Daoy (cell line): Measurements from ENCODE around the gene MRPL55. TPM values are rescaled to one million over a fixed set of nuclear protein-coding genes. Genes with fewer than 3 reads are reported as not detected.

Source experiments
- DNase-seq: peaks from one replicate; pipeline ENCODE4 v3.0.0-alpha.2; 2015; ENCODE audit warnings: low read depth
- total RNA-seq: library from RNA; depleted of rRNA; stranded (reverse); fragments of >200 nt; shearing (Covaris generic); gene quantifications from 2 replicates; pipeline ENCODE4 v1.2.3, GENCODE V29; 2014; rRNA removed

Gene MRPL55
- 88.6 and 137 TPM in 2 replicates for total RNA-seq

- DNase-seq: peak; percentile 98
These were observed at the start of gene MRPL55 for GRCh38 chr1:228109073-228109961. Gene MRPL55 (minus strand): TSS chr1:228109299. CDS start chr1:228108260, 1,039 bp downstream.

- no peak for DNase-seq
These were observed 49.3 kb upstream of the MRPL55 start for GRCh38 chr1:228158151-228159007.

GRCh38 chr1:228157729-228158126 lies 48.6 kb upstream of the MRPL55 start:
- DNase-seq: no peak

GRCh38 chr1:228156941-228157728 lies 48.0 kb upstream of the MRPL55 start:
- DNase-seq: no peak

- DNase-seq: no peak
These were observed 47.4 kb upstream of the MRPL55 start for GRCh38 chr1:228156515-228156881.

GRCh38 chr1:228155596-228156514 lies 46.8 kb upstream of the MRPL55 start:
- no peak for DNase-seq

GRCh38 chr1:228154670-228155571 lies 45.8 kb upstream of the MRPL55 start:
- DNase-seq: no peak

GRCh38 chr1:228154021-228154669 lies 45.0 kb upstream of the MRPL55 start:
- DNase-seq: no peak

- no peak for DNase-seq
These were observed 43.8 kb upstream of the MRPL55 start for GRCh38 chr1:228152918-228153258.

- DNase-seq: no peak
These were observed 43.2 kb upstream of the MRPL55 start for GRCh38 chr1:228152097-228152917.

- peak; percentile 5 for DNase-seq
These were observed 42.3 kb upstream of the MRPL55 start for GRCh38 chr1:228151180-228151925.

- DNase-seq: peak; percentile 43
These were observed 41.5 kb upstream of the MRPL55 start for GRCh38 chr1:228150461-228151179.

- no peak for DNase-seq
These were observed 41.0 kb upstream of the MRPL55 start for GRCh38 chr1:228150120-228150460.

- DNase-seq: peak; percentile 54
These were observed 40.5 kb upstream of the MRPL55 start, which contains the start of gene GJC2 for GRCh38 chr1:228149406-228150119. Gene GJC2 (plus strand): TSS chr1:228149930. CDS start chr1:228157759, 7,829 bp downstream.

GRCh38 chr1:228148935-228149405 lies 39.9 kb upstream of the MRPL55 start:
- no peak for DNase-seq
